Cardiac fibroblast (primary cell): Measurements from ENCODE around the gene MORN4.
"Not testable (repeated sequence)": the region's sequence is repeated elsewhere in the genome, so short reads cannot be mapped to it uniquely, and the experiment has no call there.

ENCODE experiments used
- DNase-seq, 2 donors: peaks; one replicate each; pipeline versions ENCODE4 v3.0.0 to v3.0.0-alpha.2; 2010; ENCODE audit warnings: low read depth in 2 of 2
- H3K4me3 ChIP-seq, 2 donors: replicated peaks in 1 of 2; 1 replicate in 1 of 2; 2 replicates in 1 of 2; pipeline ENCODE4 v1.5.1; 2011; ENCODE audit warnings: low read depth in 2 of 2, low read length in 2 of 2, mild to moderate bottlenecking in 2 of 2, moderate library complexity in 1 of 2
- TF ChIP-seq, protein P1 (sequence below): IDR thresholded peaks from one replicate; pipeline ENCODE4 v1.5.1; 2011; ENCODE audit warnings: low read depth, mild to moderate bottlenecking, low read length, inconsistent platforms

MORN4 gene

DNA sequence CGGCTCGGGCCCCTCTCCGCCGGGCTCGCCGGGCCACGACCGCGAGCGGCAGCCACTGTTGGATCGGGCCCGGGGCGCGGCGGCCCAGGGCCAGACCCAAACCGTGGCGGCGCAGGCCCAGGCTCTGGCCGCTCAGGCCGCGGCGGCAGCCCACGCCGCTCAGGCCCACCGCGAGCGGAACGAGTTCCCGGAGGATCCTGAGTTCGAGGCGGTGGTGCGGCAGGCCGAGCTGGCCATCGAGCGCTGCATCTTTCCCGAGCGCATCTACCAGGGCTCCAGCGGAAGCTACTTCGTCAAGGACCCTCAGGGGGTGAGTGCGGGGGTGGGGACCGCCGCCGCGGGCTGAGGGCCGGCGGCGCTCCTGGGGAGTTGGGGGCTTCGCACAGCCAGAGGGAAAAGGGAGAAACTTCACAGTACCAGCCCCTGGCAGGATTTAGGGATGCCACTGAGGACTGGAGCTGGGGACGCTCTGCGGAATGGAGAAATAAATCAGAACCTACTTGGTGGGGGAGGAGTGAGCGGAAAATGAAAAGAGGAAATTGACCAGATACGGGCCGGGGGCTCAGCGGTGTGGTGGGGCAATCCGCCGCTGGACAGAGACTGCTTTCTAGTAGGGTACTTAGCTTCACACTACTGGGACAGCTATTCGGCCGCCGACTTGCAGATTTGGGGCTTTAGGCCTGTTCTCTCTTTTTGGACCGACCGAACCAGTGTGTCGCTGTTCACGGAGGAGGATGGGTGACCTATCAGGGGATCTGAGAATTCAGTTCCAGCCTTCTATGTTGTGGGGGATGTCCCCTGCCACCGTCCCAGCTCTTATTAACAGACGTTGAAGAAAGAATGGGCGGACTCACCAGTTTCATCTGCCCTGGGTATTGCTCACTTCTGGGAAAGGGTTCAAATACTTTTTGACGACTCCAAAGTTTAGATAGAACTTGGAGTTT is 7.8 kb upstream of the MORN4 start:
- peak; percentile 62 to 67 for DNase-seq
- peak overlapping the region; percentile 79 to 82 for H3K4me3 ChIP-seq
- TF ChIP-seq, protein P1, sequence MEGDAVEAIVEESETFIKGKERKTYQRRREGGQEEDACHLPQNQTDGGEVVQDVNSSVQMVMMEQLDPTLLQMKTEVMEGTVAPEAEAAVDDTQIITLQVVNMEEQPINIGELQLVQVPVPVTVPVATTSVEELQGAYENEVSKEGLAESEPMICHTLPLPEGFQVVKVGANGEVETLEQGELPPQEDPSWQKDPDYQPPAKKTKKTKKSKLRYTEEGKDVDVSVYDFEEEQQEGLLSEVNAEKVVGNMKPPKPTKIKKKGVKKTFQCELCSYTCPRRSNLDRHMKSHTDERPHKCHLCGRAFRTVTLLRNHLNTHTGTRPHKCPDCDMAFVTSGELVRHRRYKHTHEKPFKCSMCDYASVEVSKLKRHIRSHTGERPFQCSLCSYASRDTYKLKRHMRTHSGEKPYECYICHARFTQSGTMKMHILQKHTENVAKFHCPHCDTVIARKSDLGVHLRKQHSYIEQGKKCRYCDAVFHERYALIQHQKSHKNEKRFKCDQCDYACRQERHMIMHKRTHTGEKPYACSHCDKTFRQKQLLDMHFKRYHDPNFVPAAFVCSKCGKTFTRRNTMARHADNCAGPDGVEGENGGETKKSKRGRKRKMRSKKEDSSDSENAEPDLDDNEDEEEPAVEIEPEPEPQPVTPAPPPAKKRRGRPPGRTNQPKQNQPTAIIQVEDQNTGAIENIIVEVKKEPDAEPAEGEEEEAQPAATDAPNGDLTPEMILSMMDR: no peak

DNA sequence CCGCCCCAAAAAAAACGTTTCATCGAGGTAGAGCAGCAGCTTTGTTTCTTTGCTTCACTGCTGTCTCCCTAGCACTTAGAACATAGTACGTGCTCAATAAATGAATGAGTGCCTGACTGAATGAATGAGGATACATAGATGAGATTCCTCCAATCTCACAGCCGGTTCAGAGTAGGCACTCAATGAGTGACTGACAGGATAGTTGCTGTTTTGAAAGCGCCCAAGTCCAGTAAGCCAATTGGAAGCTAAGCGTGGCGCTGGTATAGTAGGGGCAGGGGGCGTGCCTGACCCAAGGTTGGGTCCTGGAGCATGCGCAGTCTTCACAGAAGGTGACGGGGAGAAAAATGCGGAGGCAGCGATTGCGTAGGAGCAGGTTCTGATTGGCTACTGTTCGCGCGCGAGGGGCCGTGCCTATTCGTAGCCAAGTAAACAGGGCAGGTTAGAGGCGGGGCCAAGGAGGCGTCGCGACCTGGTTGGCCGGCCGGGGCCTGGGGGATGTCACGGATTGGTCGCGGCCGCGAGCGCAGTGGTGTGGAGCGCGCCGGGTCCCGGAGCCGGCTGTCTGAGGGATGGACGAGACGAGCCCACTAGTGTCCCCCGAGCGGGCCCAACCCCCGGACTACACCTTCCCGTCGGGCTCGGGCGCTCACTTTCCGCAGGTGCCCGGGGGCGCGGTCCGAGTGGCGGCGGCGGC is 7.0 kb upstream of the MORN4 start, which contains the start of gene PI4K2A:
PI4K2A (plus strand) TSS at position 498 of the 694 bp plus-strand sequence; CDS start at position 570, 72 bp downstream.
- H3K4me3 ChIP-seq: peak within 1 kb of the TSS; percentile 79 to 82
- TF ChIP-seq, protein P1: no peak
- peak; percentile 100 for DNase-seq

DNA sequence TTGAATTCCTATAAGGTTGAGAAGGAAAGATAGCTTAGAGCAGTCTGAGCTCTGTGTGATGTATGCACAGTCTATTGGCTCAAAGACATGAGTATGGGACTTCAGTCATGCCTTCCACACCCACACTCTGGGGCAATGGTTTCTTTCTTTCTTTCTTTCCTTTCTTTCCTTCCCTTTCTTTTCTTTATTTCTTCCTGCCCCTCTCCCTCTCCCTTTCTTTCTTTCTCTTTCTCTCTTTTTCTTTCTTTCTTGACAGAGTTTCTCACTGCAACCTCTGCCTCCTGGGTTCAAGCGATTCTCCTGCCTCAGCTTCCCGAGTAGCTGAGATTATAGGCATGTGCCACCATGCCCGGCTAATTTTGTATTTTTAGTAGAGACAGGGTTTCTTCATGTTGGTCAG is 5.8 kb upstream of the MORN4 start:
- not testable (repeated sequence) for H3K4me3 ChIP-seq, DNase-seq

DNA sequence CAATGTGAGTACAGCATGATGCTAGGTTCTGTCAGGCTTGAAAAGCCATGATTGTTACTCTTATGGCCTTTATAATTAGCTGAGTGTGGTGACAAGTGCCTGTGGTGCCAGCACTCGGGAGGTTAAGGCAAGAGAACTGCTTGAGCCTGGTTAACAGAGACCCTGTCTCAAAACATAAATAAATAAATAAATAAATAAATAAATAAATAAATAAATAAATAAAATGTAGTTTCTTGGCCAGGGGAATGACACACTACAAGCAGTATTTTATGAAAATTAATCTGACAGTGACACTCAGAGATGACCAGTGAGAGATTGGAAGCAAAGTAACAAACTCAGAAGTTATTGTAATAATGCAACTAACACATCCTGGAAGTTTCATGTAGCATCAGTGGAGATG is 2.3 kb upstream of the MORN4 start:
- DNase-seq: no peak
- H3K4me3 ChIP-seq: no peak overlapping the region
- TF ChIP-seq, protein P1: no peak

DNA sequence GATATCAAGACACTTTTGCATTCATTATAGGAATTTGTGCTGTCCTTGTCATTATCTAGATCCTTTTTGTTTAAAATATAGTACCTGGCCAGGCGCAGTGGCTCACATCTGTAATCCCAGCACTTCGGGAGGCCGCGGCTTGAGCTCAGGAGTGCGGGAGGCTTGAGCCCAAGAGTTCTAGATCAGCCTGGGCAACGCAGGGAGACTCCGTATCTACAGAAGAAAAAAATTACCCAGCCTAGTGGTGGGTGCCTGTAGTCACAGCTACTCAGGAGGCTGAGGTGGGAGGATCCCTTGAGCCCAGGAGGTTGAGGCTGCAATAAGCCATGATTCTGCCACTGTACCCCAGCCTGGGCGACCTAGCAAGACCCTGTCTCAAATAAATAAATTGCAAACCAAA is 621 bp upstream of the MORN4 start:
- peak; percentile 12 to 34 for DNase-seq
- TF ChIP-seq, protein P1: peak; percentile 24
- peak overlapping the region in 1 of 2 donors; percentile 90 for H3K4me3 ChIP-seq

DNA sequence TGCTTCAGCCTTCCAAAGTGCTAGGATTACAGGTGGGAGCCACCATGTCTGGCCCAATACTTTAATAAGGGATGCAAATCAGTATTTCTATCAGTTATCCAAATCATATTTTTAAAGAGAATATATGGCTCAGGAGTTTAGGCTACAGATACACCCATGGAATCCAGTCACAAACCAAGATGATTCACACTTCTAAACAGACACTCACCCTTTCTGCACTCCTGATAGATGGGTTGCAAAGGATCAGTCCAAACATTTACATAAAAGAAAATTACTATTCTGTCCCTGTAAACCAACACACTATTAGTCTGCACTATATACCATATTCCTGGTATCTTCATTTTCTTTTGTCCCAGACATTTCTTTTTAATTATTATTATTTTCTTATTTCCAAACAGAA is 2.2 kb downstream of the MORN4 start:
- TF ChIP-seq, protein P1: no peak
- H3K4me3 ChIP-seq: no peak overlapping the region
- DNase-seq: no peak

DNA sequence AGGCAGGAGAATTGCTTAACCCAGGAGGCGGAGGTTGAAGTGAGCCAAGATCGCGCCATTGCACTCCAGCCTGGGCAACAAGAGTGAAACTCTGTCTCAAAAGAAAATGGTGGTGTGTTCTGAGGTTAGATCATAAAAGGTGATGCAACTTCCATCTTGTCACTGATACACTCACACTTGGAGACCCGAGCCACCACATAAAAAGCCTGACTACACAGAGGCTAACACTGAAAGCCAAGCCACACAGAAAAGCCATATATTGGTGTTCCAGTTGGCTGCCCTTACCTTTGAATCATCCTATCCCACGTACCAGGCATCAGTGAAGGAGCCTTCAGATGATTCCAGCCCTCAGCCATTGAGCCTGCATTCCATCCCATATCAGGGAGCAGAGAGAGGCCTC is 4.0 kb downstream of the MORN4 start:
- no peak overlapping the region for H3K4me3 ChIP-seq
- TF ChIP-seq, protein P1: no peak

More for the DNA sequence above, 4.0 kb downstream of the MORN4 start:
- DNase-seq: no peak
